Hematopoietic multipotent progenitor cell treated with erythropoietin and hydrocortisone succinate and interleukin-3 and kit ligand, for 15 days (in vitro differentiated cells): ENCODE measurements around the gene GUCD1.
A peak's percentile ranks its signal among the peaks of the same experiment; 100 is the strongest.

Experiments
- DNase-seq: peaks from one replicate; pipeline ENCODE4 v3.0.0-alpha.2; 2015; ENCODE audit warnings: low spot score

GUCD1 gene

GRCh38 chr22:24503843-24504338 is 51.0 kb downstream of the GUCD1 start:
- DNase-seq: no peak

GRCh38 chr22:24503137-24503842 is 51.6 kb downstream of the GUCD1 start:
- peak; percentile 16 for DNase-seq

GRCh38 chr22:24502541-24502940 is 52.4 kb downstream of the GUCD1 start:
- DNase-seq: no peak

- no peak for DNase-seq
These were observed 52.9 kb downstream of the GUCD1 start for GRCh38 chr22:24502034-24502433.

- DNase-seq: no peak
These were observed 53.5 kb downstream of the GUCD1 start for GRCh38 chr22:24501301-24502005.

- DNase-seq: no peak
These were observed 54.6 kb downstream of the GUCD1 start for GRCh38 chr22:24500277-24500820.

- no peak for DNase-seq
These were observed 55.1 kb downstream of the GUCD1 start for GRCh38 chr22:24499706-24500276.

GRCh38 chr22:24498824-24499223 is 56.1 kb downstream of the GUCD1 start:
- DNase-seq: no peak

- DNase-seq: no peak
These were observed 57.1 kb downstream of the GUCD1 start for GRCh38 chr22:24497841-24498258.

- DNase-seq: no peak
These were observed 58.3 kb downstream of the GUCD1 start for GRCh38 chr22:24496661-24497060.

- DNase-seq: no peak
These were observed 58.7 kb downstream of the GUCD1 start for GRCh38 chr22:24496234-24496633.

- DNase-seq: no peak
These were observed 59.6 kb downstream of the GUCD1 start for GRCh38 chr22:24495365-24495675.

GRCh38 chr22:24494528-24495364 is 60.2 kb downstream of the GUCD1 start, which contains the start of gene UPB1:
Gene UPB1, plus strand, starts transcription at chr22:24495332. Its CDS starts 72 bp downstream, at chr22:24495404.
- no peak for DNase-seq

GRCh38 chr22:24494167-24494527 is 60.8 kb downstream of the GUCD1 start:
- DNase-seq: no peak

GRCh38 chr22:24492391-24492790 is 62.5 kb downstream of the GUCD1 start:
- DNase-seq: no peak
